Epithelial cell of esophagus (primary cell): ENCODE data around the gene TBC1D16.

Source experiments
- DNase-seq: peaks from one replicate; pipeline ENCODE4 v3.0.0; 2010; ENCODE audit warnings: low read depth
- H3K4me3 ChIP-seq: 2 replicates; pipeline ENCODE4 v1.5.1; 2011; ENCODE audit warnings: mild to moderate bottlenecking, low read length, control low read depth
- TF ChIP-seq, protein P1 (sequence below): IDR thresholded peaks from 2 replicates; pipeline ENCODE4 v1.5.1; 2011; ENCODE audit warnings: low read depth, mild to moderate bottlenecking, low read length, control low read depth, inconsistent platforms; ENCODE audit not compliant: insufficient read depth; ENCODE audit errors: missing control alignments

Gene TBC1D16

DNA sequence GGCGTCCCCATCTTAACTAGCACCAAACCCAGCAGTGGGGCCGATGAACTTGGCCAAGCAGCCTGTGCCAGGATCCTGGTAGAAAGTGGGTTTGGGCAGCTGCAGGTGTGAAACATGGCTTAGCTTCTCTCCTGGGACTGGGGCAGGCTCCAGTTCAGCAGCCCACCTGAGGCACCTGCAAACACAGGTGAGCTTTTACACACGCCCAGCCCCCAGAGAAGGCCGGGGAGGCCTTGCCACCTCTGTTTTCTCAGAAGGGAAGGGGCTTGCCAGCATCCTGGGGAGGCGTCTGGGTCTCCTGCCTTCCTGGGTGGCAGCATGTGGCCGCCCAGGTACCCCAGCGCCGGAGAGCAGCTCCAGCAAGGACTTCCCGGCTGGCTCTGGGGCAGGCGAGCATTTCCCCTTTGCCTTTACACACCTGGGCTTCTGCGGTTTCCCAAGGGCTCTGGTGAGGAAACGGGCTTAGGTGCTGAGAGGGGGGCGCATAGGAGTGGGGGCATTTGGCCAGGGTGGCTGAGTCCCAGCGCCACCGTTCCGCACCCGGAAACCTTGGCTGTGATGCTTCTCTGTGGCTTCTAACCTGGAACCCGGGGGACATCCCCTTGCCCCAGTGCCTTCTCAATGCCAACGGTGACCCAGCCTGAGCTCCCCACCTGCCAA lies 114.8 kb downstream of the TBC1D16 start:
- H3K4me3 ChIP-seq, result no peak overlapping the region
- TF ChIP-seq, protein P1, sequence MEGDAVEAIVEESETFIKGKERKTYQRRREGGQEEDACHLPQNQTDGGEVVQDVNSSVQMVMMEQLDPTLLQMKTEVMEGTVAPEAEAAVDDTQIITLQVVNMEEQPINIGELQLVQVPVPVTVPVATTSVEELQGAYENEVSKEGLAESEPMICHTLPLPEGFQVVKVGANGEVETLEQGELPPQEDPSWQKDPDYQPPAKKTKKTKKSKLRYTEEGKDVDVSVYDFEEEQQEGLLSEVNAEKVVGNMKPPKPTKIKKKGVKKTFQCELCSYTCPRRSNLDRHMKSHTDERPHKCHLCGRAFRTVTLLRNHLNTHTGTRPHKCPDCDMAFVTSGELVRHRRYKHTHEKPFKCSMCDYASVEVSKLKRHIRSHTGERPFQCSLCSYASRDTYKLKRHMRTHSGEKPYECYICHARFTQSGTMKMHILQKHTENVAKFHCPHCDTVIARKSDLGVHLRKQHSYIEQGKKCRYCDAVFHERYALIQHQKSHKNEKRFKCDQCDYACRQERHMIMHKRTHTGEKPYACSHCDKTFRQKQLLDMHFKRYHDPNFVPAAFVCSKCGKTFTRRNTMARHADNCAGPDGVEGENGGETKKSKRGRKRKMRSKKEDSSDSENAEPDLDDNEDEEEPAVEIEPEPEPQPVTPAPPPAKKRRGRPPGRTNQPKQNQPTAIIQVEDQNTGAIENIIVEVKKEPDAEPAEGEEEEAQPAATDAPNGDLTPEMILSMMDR, result no peak
- DNase-seq, result no peak

DNA sequence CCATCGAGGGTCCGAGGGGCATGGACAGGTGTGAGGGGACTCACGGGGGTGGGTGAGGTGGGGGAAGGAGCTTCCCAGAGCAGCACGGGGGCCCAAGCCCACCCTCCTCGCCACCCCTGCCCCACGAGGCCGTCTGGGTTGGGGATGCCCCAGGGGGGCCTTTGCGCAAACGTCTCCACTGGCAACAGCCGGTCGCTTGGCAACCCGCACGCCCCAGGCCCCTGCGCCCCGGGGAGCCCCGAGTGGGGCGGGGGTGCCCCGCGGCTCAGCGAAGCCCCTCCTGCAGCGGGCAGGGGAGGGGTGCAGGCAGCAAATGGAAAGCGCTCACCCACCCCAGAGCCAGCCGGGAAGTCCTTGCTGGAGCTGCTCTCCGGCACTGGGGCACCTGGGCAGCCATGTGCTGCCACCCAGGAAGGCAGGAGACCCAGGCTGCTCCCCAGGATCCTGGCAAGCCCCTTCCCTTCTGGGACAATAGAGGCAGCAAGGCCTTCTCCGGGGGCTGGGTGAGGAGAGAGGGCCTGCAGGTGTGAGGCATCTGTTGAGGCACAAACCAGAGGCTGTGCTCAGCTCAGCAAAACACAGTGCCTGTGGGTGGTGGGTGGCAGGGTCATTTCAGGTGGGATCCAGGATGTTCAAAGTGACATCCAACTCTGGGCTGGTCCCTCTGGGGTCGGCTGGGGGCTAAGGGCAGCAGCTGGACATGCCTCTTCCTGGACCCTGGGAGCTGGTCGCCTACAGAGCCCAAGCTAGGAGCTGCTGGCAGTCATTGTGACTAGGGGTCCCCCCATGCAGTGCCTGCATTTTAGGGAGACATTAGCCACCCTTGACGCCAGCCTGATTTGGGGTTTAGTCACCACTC lies 115.6 kb downstream of the TBC1D16 start:
- no peak for DNase-seq
- no peak overlapping the region for H3K4me3 ChIP-seq
- TF ChIP-seq, protein P1, result no peak

DNA sequence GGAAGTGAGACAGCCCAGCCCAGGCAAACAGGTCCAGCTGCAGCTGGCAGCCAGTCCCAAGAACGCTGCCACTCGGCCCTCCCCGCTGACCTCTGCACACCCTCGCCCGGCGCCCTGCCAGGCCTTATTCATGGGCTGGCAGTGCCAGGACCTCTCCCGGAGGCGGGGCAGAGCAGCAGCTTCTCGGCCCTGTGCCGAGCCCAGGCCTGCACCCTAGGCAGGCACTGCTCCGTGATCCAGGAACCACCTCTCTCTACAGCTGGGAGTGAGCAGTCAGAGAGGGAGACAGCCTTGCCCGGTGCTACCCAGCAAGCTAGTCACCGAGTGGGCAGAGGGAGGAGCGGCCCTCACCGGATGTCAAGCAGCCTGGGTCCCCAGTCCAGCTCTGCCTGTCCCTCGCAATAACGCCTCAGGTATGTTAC lies 116.5 kb downstream of the TBC1D16 start:
- H3K4me3 ChIP-seq, result no peak overlapping the region
- DNase-seq, result peak; percentile 38
- TF ChIP-seq, protein P1, result no peak

DNA sequence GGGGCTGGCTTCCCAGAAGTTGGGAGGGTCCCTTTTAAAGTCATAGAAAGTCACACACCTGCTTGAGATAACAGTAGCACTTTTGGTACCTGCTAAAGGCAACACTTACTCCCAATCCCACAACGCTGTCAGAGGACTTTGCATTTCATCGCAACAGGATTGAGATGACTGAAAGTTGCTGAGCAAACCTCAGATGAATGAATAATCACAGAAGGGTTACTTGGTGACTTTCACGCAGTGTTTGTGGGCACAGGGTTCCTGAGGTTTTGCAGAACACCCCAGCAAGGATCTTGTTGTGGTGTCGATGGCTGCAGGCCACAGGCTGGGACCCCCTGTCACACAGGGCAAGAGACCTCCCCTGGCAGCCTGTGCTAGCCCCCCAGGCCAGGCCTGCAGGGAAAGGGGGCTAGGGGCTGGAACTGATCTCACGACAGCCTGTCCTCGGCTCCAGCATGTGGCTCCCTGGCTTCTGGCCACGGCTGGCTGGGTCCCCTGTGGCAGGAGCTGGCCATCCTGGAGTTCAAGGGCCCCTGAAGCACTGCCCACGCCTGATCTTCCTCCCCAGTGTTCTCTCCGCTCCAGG lies 117.0 kb downstream of the TBC1D16 start:
- DNase-seq, result no peak
- TF ChIP-seq, protein P1, result no peak
- no peak overlapping the region for H3K4me3 ChIP-seq

DNA sequence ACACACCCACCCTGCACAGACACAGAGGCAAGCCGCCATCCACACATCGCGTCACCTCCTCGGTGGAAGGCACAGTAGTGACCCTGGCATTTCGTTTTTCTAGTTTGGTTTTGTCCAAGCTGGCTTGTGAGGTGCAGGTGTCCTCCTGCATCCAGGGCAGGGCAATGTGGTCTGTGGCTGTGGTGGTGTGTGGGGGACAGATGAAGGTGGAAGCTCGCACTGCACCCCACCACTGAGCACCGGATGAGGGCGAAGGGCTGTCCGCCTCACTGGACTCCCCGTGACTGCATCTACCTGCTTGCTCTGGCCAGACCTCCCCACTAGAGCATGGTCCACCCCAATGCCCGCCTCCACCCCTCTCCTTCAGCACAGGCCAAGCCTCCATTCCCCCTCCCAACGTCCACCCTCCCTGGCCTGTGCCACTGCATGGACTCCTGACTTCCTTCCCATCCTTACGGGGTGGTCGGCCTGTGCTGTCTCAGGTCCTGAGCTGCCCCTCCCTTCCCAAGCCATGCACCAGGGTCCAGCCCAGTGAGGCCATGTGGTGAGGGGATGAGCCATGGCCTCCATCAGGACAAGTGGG lies 117.7 kb downstream of the TBC1D16 start:
- no peak overlapping the region for H3K4me3 ChIP-seq
- DNase-seq, result no peak
- TF ChIP-seq, protein P1, result no peak

DNA sequence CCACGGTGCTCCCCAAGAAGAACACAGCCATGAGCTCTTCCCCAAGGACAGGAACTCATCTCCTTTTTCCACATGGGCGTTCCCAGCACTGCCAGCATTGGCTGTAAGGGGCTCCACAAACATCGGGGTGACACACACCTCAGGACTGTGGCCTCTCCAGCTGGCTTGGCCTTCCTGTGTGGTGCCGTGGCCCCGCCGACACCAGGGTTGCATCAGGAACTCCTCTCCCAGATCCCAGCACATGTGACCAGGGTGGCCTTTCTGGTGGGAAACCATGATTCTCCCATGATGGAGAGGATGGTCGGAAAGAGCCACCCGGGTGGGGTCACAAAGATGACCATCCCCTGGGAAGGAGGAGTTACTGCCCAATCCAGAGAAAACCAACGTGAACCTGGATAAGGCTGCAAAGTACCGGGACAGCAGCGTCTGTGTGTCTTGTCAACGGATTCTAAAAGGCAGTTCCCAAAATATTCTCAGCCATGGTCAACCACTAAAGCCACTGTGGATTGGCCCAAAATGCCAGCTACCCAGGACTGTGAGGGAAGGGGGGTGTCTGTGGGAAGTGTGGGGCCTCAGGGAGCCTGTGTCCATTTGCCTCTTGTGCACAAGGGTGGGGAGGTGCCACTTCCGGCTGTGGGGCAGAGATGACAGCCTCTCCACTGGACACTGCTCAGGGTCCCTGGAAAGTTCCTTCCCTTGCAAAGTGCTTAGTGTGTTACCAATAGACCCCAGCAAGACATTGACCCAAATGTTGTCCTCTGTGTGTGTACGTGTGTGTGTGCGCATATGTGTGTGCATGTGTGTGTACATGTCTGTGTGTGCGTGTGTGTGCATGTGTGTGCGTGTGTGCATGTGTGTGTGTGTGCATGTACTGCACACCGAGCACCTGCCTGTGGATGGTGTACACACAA lies 118.4 kb downstream of the TBC1D16 start:
- no peak overlapping the region for H3K4me3 ChIP-seq
- TF ChIP-seq, protein P1, result no peak
- no peak for DNase-seq
